Activated CD8-positive, alpha-beta T cell treated with anti-CD3 and anti-CD28 coated beads for 36 hours (primary cell): ENCODE data around the gene RASD2. TPM values are rescaled to one million over a fixed set of nuclear protein-coding genes. Genes with fewer than 3 reads are reported as not detected.
"Not testable (repeated sequence)": the region's sequence is repeated elsewhere in the genome, so short reads cannot be mapped to it uniquely, and the experiment has no call there.

Experiments
- ATAC-seq: fragments of 200-7000 bp; cut with Tn5 transposase; one replicate; pipeline ENCODE4 v1.10.0; 2021; ENCODE audit warnings: mild to moderate bottlenecking, moderate library complexity
- CTCF ChIA-PET: fragments of 350-600 bp; sonication (Branson Sonifier 250); formaldehyde crosslinking; loops from one replicate; lab custom pipeline; 2021; ENCODE audit warnings: antibody characterized with exemption; lab: Charles Lee
- POLR2A ChIA-PET: fragments of 350-600 bp; sonication (Branson Sonifier 250); formaldehyde crosslinking; loops from one replicate; lab custom pipeline; 2021; ENCODE audit warnings: antibody characterized with exemption; lab: Charles Lee
- DNase-seq: peaks from one replicate; pipeline ENCODE4 v3.0.0-alpha.2; 2020
- H3K27ac Mint-ChIP-seq: one replicate; pipeline ENCODE4 v1.8.0; 2021; ENCODE audit warnings: mild to moderate bottlenecking, mixed read lengths
- H3K27me3 Mint-ChIP-seq: one replicate; pipeline ENCODE4 v1.8.0; 2021; ENCODE audit warnings: mixed read lengths
- H3K36me3 Mint-ChIP-seq: one replicate; pipeline ENCODE4 v1.8.0; 2021; ENCODE audit warnings: low read depth, mixed read lengths
- H3K4me1 Mint-ChIP-seq: one replicate; pipeline ENCODE4 v1.8.0; 2021; ENCODE audit warnings: low read depth, mixed read lengths
- H3K4me3 Mint-ChIP-seq: one replicate; pipeline ENCODE4 v1.8.0; 2021; ENCODE audit warnings: mild to moderate bottlenecking, moderate library complexity, mixed read lengths
- H3K9me3 Mint-ChIP-seq: one replicate; pipeline ENCODE4 v1.8.0; 2021; ENCODE audit warnings: mixed read lengths
- intact Hi-C: fragments of 100-400 bp; cut with micrococcal nuclease; formaldehyde crosslinking; loops from one replicate; pipeline ENCODE4 v1.10.0; 2022
- total RNA-seq, 2 experiments: library from RNA; stranded (reverse); gene quantifications; one replicate each; pipeline ENCODE4 v1.2.3, GENCODE V29; 2021
- TF ChIP-seq, protein P1 (sequence below): fragments of 200-600 bp; IDR thresholded peaks from one replicate; pipeline ENCODE4 v1.8.0; 2022; ENCODE audit warnings: antibody characterized with exemption, mild to moderate bottlenecking

Gene RASD2
- total RNA-seq, 2 experiments from 2014 or later: not detected

GRCh38 chr22:35510951-35511350 is 29.7 kb upstream of the RASD2 start:
- Mint-ChIP-seq H3K36me3 (no peaks in the 10 kb centered on the region), H3K4me3 (no peak overlapping the region), H3K27me3 (peaks cover 15% of the 10 kb centered on the region), H3K27ac (no peak overlapping the region), H3K4me1 (no peaks in the 10 kb centered on the region), H3K9me3 (no peaks in the 10 kb centered on the region)
- ATAC-seq (no peak), DNase-seq (no peak)
- TF ChIP-seq, protein P1, sequence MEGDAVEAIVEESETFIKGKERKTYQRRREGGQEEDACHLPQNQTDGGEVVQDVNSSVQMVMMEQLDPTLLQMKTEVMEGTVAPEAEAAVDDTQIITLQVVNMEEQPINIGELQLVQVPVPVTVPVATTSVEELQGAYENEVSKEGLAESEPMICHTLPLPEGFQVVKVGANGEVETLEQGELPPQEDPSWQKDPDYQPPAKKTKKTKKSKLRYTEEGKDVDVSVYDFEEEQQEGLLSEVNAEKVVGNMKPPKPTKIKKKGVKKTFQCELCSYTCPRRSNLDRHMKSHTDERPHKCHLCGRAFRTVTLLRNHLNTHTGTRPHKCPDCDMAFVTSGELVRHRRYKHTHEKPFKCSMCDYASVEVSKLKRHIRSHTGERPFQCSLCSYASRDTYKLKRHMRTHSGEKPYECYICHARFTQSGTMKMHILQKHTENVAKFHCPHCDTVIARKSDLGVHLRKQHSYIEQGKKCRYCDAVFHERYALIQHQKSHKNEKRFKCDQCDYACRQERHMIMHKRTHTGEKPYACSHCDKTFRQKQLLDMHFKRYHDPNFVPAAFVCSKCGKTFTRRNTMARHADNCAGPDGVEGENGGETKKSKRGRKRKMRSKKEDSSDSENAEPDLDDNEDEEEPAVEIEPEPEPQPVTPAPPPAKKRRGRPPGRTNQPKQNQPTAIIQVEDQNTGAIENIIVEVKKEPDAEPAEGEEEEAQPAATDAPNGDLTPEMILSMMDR: no peak
- ChIA-PET POLR2A (interaction anchor here (0.7 kb wide), 1 partner anchor 57 kb away, joined by 5 read pairs; no protein-coding TSS in a partner anchor), CTCF (interaction anchor here (1.0 to 1.2 kb wide), 2 partner anchors 8 to 14 kb away, joined by 3 read pairs; no protein-coding TSS in a partner anchor)
- intact Hi-C loops: no loop called here

- H3K36me3 Mint-ChIP-seq: no peaks in the 10 kb centered on the region
- ATAC-seq: no peak
- ChIA-PET POLR2A (no interaction called here), CTCF (interaction anchor here (1.0 kb wide), 1 partner anchor 69 kb away, joined by 3 read pairs; no protein-coding TSS in a partner anchor)
- DNase-seq: no peak
- intact Hi-C loops: no loop called here
- H3K4me3 Mint-ChIP-seq: no peak overlapping the region
- TF ChIP-seq, protein P1: no peak
- H3K9me3 Mint-ChIP-seq: no peaks in the 10 kb centered on the region
- no peak overlapping the region for H3K27ac Mint-ChIP-seq
- no peaks in the 10 kb centered on the region for H3K4me1 Mint-ChIP-seq
- H3K27me3 Mint-ChIP-seq: peaks cover 16% of the 10 kb centered on the region
Observed at GRCh38 chr22:35514366-35514765, 26.3 kb upstream of the RASD2 start.

DNA sequence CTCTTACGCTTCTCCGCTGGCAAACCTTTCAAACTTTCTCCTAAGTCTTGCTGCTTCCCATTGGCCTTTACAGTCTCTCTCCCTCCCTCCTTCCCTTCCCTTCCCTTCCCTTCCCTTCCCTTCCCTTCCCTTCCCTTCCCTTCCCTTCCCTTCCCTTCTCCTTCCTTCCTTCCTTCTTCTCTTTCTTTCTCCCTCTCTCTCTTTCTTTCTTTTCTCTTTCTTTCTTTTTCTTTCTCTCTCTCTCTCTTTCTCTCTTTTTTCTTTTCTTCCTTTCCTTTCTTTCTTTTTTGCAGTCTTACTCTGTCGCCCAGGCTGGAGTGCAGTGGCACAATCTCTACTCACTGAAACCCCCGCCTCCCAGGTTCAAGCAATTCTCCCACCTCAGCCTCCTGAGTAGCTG is 24.7 kb upstream of the RASD2 start:
- peaks cover 11% of the 10 kb centered on the region for H3K27me3 Mint-ChIP-seq
- intact Hi-C loops, H3K36me3 Mint-ChIP-seq, ATAC-seq, H3K4me3 Mint-ChIP-seq, POLR2A ChIA-PET, H3K9me3 Mint-ChIP-seq, H3K4me1 Mint-ChIP-seq, DNase-seq, CTCF ChIA-PET, H3K27ac Mint-ChIP-seq: not testable (repeated sequence)

DNA sequence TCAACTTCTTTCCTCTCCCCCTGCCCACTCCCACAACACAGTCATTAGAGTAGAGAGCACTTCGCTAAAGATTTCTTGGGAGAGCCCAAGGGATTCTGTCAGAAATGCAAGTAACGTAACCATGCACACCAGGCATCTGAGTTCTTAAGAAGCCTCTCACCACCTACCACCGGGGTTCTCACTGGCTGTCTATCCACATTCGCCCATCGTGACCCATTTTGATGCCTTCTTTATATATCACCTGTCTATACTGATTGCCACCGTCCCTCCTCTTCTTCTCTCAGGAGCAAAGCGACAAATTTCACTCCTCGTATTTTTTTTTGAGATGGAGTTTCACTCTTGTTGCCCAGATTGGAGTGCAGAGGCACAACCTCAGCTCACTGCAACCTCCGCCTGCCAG is 23.9 kb upstream of the RASD2 start:
- DNase-seq (no peak), ATAC-seq (no peak)
- no peak overlapping the region for H3K27ac Mint-ChIP-seq
- ChIA-PET CTCF (no interaction called here), POLR2A (no interaction called here)
- H3K4me1 Mint-ChIP-seq: no peaks in the 10 kb centered on the region
- TF ChIP-seq, protein P1: no peak
- peaks cover 8% of the 10 kb centered on the region for H3K27me3 Mint-ChIP-seq
- H3K4me3 Mint-ChIP-seq: no peak overlapping the region
- no peaks in the 10 kb centered on the region for H3K9me3 Mint-ChIP-seq
- intact Hi-C loops: no loop called here
- no peaks in the 10 kb centered on the region for H3K36me3 Mint-ChIP-seq

GRCh38 chr22:35517207-35517606 is 23.4 kb upstream of the RASD2 start:
- TF ChIP-seq, protein P1: no peak
- no peaks in the 10 kb centered on the region for H3K36me3 Mint-ChIP-seq
- ChIA-PET CTCF (no interaction called here), POLR2A (no interaction called here)
- H3K4me1 Mint-ChIP-seq: no peaks in the 10 kb centered on the region
- H3K27ac Mint-ChIP-seq: no peak overlapping the region
- H3K9me3 Mint-ChIP-seq: no peaks in the 10 kb centered on the region
- DNase-seq: no peak
- intact Hi-C loops: no loop called here
- H3K27me3 Mint-ChIP-seq: peaks cover 11% of the 10 kb centered on the region
- ATAC-seq: no peak
- no peak overlapping the region for H3K4me3 Mint-ChIP-seq
